ENCODE data around the gene SLX9. TPM values are rescaled to one million over a fixed set of nuclear protein-coding genes. Genes with fewer than 3 reads are reported as not detected.

SLX9 gene
- total RNA-seq, 1 experiment from 2014 or later, result 80.1 TPM

- Histone ChIP-seq H3K79me2 (ENCODE audit: low read length) (no peaks in the 10 kb centered on the region), H3K4me2 (ENCODE audit: low read length) (peak overlapping the region; percentile 83), H3K27me3 (ENCODE audit: low read length) (no peaks in the 10 kb centered on the region), H3K4me1 (ENCODE audit: insufficient read depth, low read length) (peaks cover 30% of the 10 kb centered on the region), H3K27ac (ENCODE audit: low read length) (peak overlapping the region; percentile 85), H2AFZ (ENCODE audit: low read length) (peak overlapping the region; percentile 68), H3F3A (ENCODE audit: low read length, unreplicated experiment) (no peaks in the 10 kb centered on the region), H3K9ac (ENCODE audit: low read length) (peak overlapping the region; percentile 54), H4K20me1 (ENCODE audit: low read length) (no peaks in the 10 kb centered on the region), H3K36me3 (ENCODE audit: low read depth, low read length) (no peaks in the 10 kb centered on the region), H3K9me2 (replicated peaks; ENCODE audit: low read length) (no peaks in the 10 kb centered on the region), H3K4me3 (ENCODE audit: low read length) (peak overlapping the region; percentile 57), H3K9me3 (ENCODE audit: low read length) (no peaks in the 10 kb centered on the region)
- ChIA-PET POLR2A (ENCODE audit: unreplicated experiment) (interaction anchor here (0.5 to 1.2 kb wide), 3 partner anchors 30 to 1054 kb away, joined by 3 to 5 read pairs (median 3); no protein-coding TSS in a partner anchor), CTCF (interaction anchor here (0.6 to 2.1 kb wide), 7 partner anchors 21 to 317 kb away, joined by 3 to 15 read pairs (median 5); no protein-coding TSS in a partner anchor)
- no peak for DNase-seq
- TF ChIP-seq EZH2 (IDR thresholded peaks at IDR 0.05; ENCODE audit: low read length, unreplicated experiment), result no peak
- TF ChIP-seq, protein P1, sequence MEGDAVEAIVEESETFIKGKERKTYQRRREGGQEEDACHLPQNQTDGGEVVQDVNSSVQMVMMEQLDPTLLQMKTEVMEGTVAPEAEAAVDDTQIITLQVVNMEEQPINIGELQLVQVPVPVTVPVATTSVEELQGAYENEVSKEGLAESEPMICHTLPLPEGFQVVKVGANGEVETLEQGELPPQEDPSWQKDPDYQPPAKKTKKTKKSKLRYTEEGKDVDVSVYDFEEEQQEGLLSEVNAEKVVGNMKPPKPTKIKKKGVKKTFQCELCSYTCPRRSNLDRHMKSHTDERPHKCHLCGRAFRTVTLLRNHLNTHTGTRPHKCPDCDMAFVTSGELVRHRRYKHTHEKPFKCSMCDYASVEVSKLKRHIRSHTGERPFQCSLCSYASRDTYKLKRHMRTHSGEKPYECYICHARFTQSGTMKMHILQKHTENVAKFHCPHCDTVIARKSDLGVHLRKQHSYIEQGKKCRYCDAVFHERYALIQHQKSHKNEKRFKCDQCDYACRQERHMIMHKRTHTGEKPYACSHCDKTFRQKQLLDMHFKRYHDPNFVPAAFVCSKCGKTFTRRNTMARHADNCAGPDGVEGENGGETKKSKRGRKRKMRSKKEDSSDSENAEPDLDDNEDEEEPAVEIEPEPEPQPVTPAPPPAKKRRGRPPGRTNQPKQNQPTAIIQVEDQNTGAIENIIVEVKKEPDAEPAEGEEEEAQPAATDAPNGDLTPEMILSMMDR (conservative IDR thresholded peaks at IDR 0.05; ENCODE audit: low read depth, low read length), result no peak
- TF ChIP-seq EZH2phosphoT487 (IDR thresholded peaks at IDR 0.05; ENCODE audit: borderline replicate concordance, low read length), result no peak
- BruUV-seq (replicated peaks), result TSS peak; percentile 90
- intact Hi-C loops (cut with micrococcal nuclease), result loop anchor here (1.0 to 5.0 kb wide), 3 partner anchors 11 to 115 kb away; partner anchors contain the start of gene ADARB1
- peak; percentile 78 for ATAC-seq
Measured at GRCh38 chr21:45012662-45013259, 72.9 kb downstream of the SLX9 start.

- ChIA-PET POLR2A (ENCODE audit: unreplicated experiment) (interaction anchor here (1.2 kb wide), 1 partner anchor 37 kb away, joined by 5 read pairs; no protein-coding TSS in a partner anchor), CTCF (interaction anchor here (1.6 to 2.1 kb wide), 4 partner anchors 64 to 117 kb away, joined by 5 to 15 read pairs (median 12); no protein-coding TSS in a partner anchor)
- Histone ChIP-seq H3K4me1 (ENCODE audit: insufficient read depth, low read length) (peaks cover 36% of the 10 kb centered on the region), H3K9me2 (replicated peaks; ENCODE audit: low read length) (no peaks in the 10 kb centered on the region), H3K9me3 (ENCODE audit: low read length) (no peaks in the 10 kb centered on the region), H3K9ac (ENCODE audit: low read length) (peak overlapping the region; percentile 54), H3K27me3 (ENCODE audit: low read length) (no peaks in the 10 kb centered on the region), H3F3A (ENCODE audit: low read length, unreplicated experiment) (no peaks in the 10 kb centered on the region), H2AFZ (ENCODE audit: low read length) (no peak overlapping the region), H4K20me1 (ENCODE audit: low read length) (no peaks in the 10 kb centered on the region), H3K36me3 (ENCODE audit: low read depth, low read length) (no peaks in the 10 kb centered on the region), H3K4me2 (ENCODE audit: low read length) (peak overlapping the region; percentile 83), H3K27ac (ENCODE audit: low read length) (peak overlapping the region; percentile 85), H3K4me3 (ENCODE audit: low read length) (no peak overlapping the region), H3K79me2 (ENCODE audit: low read length) (no peaks in the 10 kb centered on the region)
- intact Hi-C loops (cut with micrococcal nuclease), result loop anchor here (2.0 to 5.0 kb wide), 2 partner anchors 61 to 114 kb away; partner anchors contain the start of gene ADARB1
- no TSS peak for BruUV-seq (replicated peaks)
- DNase-seq (no peak), ATAC-seq (peak; percentile 1; the same call in 1 of the 2 replicates)
- TF ChIP-seq EZH2 (IDR thresholded peaks at IDR 0.05; ENCODE audit: low read length, unreplicated experiment) (no peak), EZH2phosphoT487 (IDR thresholded peaks at IDR 0.05; ENCODE audit: borderline replicate concordance, low read length) (no peak)
- TF ChIP-seq, protein P1 (conservative IDR thresholded peaks at IDR 0.05; ENCODE audit: low read depth, low read length), result no peak
Measured at GRCh38 chr21:45013260-45013841, 73.5 kb downstream of the SLX9 start.
